GM12801 (cell line): ENCODE results near the gene TNKS1BP1.

ENCODE experiments used
- TF ChIP-seq, protein P1 (sequence below): IDR thresholded peaks from one replicate; pipeline ENCODE4 v1.5.1; 2011; ENCODE audit warnings: control low read depth; ENCODE audit not compliant: insufficient read length; ENCODE audit errors: extremely low read depth

The TNKS1BP1 gene

DNA sequence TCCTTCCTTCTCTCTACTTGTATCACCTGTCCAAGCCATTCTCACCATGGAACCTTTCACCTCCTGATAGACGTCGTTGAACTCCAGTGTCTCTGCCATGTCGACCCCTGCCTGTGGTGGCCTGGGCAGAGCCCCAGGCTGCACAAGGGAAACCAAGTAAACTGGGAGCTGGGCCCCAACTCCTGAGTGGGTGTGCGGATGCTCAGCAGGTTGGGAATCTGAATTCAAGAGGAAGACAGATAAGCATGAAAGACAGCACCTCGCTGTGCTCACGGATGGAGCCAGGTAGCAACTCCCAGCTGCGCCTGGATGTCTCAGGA is 10.2 kb upstream of the TNKS1BP1 start:
- TF ChIP-seq, protein P1, sequence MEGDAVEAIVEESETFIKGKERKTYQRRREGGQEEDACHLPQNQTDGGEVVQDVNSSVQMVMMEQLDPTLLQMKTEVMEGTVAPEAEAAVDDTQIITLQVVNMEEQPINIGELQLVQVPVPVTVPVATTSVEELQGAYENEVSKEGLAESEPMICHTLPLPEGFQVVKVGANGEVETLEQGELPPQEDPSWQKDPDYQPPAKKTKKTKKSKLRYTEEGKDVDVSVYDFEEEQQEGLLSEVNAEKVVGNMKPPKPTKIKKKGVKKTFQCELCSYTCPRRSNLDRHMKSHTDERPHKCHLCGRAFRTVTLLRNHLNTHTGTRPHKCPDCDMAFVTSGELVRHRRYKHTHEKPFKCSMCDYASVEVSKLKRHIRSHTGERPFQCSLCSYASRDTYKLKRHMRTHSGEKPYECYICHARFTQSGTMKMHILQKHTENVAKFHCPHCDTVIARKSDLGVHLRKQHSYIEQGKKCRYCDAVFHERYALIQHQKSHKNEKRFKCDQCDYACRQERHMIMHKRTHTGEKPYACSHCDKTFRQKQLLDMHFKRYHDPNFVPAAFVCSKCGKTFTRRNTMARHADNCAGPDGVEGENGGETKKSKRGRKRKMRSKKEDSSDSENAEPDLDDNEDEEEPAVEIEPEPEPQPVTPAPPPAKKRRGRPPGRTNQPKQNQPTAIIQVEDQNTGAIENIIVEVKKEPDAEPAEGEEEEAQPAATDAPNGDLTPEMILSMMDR = no peak

DNA sequence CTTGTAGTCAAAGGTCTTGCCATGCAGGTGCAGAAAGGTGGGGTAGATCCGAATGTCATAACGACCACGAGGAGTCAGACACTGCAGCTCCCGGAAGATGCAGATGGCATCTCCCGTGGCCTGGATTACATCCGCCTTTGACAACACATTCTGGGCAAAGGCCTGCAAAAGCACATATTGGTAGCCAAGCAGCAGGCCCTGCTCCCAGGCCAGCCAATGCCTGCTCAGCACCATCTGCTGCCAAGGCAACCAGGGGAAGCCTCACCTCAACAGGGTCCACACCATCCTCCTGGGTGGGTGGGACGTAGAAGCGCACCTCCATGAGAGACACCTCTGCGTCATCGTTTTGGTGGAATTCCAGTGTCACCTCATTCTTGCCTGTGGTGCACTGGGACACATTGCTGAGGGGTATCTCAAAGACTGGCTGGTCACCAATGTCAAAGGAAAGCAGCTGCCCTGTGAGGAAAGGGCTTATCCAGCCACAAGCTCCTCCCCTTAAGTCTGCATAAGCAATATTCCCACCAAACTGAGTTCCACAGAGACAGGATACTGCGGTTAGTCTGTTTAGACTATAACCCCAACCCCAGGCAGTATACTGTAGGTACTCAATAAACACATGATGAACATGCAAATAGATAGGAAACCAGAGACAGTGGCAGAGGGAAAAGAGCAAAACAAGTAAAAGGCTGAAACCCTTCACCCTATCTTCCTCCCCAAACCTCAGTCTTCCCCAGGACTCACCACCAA is 8.1 kb upstream of the TNKS1BP1 start:
- TF ChIP-seq, protein P1 = no peak

DNA sequence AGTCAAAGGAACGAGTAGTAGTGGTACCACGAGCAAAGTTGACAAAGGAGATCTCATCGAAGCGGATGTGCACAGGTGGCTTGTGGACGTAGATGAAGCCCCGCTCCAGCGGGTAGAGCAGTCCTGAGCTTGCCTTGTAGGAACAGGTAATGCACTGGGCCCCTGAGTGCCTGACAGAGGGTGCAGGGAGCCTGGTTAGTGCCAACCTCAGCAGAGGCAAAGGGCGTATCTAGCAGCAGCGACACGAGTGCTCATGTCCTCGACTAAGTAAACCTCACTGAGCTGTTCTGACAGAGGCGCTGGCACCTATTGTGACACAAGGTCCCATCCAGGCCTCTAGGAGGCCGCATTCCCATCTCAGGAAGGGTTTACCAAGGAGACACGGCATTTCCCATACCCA is 7.0 kb upstream of the TNKS1BP1 start:
- TF ChIP-seq, protein P1 = no peak

DNA sequence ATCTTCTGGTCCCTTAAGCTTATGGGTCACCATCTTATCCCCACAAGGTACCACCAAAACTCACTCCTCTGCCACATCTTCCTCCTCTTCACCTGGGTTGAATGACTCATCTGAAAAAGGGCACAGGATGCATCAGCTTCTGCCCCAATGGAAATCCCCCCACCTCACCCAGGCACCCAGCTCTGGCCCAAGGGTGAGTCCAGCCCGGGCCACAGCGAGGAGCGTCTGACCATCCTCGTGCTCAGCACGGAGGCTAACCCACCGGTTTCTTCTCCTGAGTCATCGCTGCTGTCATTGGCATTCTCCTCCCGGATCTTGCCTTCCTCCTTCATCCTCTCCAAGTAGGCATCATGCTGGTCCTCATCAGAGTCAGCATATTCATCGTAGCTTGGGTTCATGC is 5.3 kb upstream of the TNKS1BP1 start:
- TF ChIP-seq, protein P1 = no peak

DNA sequence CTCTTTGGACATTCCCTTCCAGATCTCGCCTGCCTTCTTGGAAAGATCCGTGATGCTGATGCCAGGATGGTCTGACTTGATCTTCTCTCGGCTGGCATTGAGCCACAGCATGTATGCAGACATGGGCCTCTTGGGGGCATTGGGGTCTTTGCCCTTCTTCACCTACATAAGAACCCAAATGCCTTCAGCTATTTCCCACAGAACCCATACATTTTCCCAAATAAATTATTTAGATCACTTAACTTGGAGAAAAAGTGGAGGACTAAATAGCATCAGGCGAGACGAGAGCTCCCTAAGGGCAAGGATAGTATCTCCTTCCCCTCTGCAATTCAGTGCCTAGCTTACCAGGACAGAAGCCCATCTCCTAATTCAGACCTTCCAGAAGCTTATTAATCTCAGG is 3.0 kb upstream of the TNKS1BP1 start:
- TF ChIP-seq, protein P1 = no peak

DNA sequence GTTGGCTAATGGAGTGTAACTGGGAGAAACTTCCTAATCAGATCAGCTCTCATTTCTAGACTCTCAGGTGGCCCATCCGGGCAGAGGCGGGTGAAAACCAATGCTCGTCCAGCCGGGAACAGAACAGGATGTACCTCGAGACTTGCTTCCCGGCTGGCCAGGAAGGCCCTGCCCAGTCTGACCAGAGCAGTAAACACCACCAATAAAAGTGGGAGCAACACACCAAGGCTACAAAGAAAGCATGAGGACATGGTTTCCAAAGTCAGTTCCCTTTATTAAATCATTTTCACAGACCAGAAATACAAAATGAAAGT is 940 bp upstream of the TNKS1BP1 start:
- TF ChIP-seq, protein P1 = no peak

DNA sequence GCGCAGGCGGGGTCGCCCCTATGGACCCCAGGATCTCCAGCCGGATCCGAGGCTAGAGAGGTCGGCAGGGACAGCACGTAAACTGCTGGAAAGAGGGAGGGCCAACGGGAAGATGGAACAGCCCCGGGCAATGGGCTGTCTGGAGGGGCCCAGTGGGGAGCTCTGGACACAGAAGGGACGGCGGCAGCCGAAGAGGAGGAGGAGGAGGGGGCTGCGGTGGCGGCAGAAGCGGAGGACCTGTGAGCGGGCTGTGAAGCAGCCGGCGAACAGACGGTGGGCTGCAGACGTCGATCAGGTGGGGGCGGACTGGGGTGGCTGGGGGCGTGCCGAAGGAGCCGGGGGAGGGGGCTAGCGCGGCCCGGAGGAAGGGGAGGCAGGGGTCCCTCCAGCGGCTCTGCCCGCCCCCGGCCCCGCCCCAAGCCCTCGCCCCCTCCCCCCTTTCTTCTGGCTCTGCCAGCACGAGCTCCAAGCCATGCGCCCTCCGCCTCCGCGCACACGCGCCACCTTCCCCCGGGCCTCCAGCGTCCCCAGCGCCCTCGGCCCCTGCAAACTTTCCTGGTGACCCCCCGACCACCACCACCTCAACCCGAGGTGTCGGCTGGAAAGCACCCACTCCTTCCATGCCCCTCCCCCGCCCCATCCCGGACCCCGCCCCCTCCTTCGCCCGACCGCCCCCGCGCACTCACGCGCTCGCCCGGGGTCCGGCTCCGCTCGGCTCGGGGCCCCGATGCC is 432 bp downstream of the TNKS1BP1 start:
- TF ChIP-seq, protein P1 = no peak

DNA sequence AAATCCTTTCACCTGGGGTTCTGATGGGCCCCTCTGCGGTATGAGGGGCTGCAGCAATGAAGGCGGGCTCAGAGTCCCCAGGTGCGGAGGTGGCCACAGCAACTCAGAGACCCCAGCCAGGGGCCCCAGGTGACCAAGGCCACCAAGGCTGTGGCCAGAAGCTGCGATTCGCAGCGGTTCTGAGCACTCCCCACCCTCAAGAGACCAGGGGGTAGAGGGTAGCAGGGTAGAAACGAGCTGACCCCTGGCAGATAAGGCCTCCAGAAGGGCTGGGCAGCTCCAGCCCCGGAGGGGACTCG is 948 bp downstream of the TNKS1BP1 start:
- TF ChIP-seq, protein P1 = no peak
